HEK293 (cell line): Measurements from ENCODE around the gene NKD1.

Experiments
- CTCF ChIA-PET: fragments of 350-600 bp; formaldehyde crosslinking; extraction: SDS; loops from one replicate; lab custom pipeline; 2021; ENCODE audit warnings: antibody characterized with exemption; lab: Yijun Ruan, JAX
- POLR2A ChIA-PET: fragments of 300-600 bp; formaldehyde crosslinking; extraction: SDS; loops from one replicate; lab custom pipeline; 2020; ENCODE audit warnings: antibody characterized with exemption, inconsistent platforms; lab: Yijun Ruan, JAX
- H3K27ac ChIP-seq: fragments of 200-500 bp; sonication (Bioruptor generic); 2 replicates; pipeline ENCODE4 v1.5.1; 2014; ENCODE audit warnings: low read depth, low read length, control low read depth, inconsistent platforms; ENCODE audit errors: extremely low read depth
- H3K36me3 ChIP-seq, 2 experiments: fragments of 200-500 bp in 1 of 2; sonication (Bioruptor generic) in 1 of 2; 1 replicate in 1 of 2; 2 replicates in 1 of 2; pipeline ENCODE4 v1.5.1; 2014 to 2017; ENCODE audit warnings: inconsistent platforms in 2 of 2, low read length in 2 of 2; ENCODE audit not compliant: control insufficient read depth in 2 of 2, insufficient read depth in 1 of 2
- H3K4me1 ChIP-seq: fragments of 200-500 bp; sonication (Bioruptor generic); 2 replicates; pipeline ENCODE4 v1.5.1; 2014; ENCODE audit warnings: mild to moderate bottlenecking, low read length, inconsistent platforms; ENCODE audit not compliant: control insufficient read depth, insufficient read depth
- H3K4me3 ChIP-seq: 2 replicates; pipeline ENCODE4 v1.5.1; 2011; ENCODE audit warnings: low read depth, mild to moderate bottlenecking, control low read depth, low read length, moderate library complexity
- H3K9me3 ChIP-seq: fragments of 200-500 bp; sonication (Bioruptor generic); 2 replicates; pipeline ENCODE4 v1.5.1; 2014; ENCODE audit warnings: low read depth, low read length, inconsistent platforms; ENCODE audit not compliant: control insufficient read depth, insufficient read depth
- AEBP2 ChIP-seq: fragments of 450-650 bp; formaldehyde crosslinking; IDR thresholded peaks from 2 replicates; pipeline ENCODE4 v1.5.1; 2016; ENCODE audit warnings: missing biosample characterization, missing genetic modification characterization, borderline replicate concordance
- BCL11A ChIP-seq: fragments of 450-650 bp; formaldehyde crosslinking; IDR thresholded peaks from 2 replicates; pipeline ENCODE4 v1.5.1; 2016; ENCODE audit warnings: low read depth, missing biosample characterization, missing genetic modification characterization
- EGR2 ChIP-seq: fragments of 450-650 bp; formaldehyde crosslinking; IDR thresholded peaks from 2 replicates; pipeline ENCODE4 v1.5.1; 2016; ENCODE audit warnings: low read depth, missing biosample characterization, missing genetic modification characterization
- GFI1B ChIP-seq: fragments of 450-650 bp; formaldehyde crosslinking; IDR thresholded peaks from 2 replicates; pipeline ENCODE4 v1.5.1; 2016; ENCODE audit warnings: missing biosample characterization, missing genetic modification characterization
- HOXC10 ChIP-seq: sonication (generic); formaldehyde crosslinking; IDR thresholded peaks from 2 replicates; pipeline ENCODE4 v1.8.1; 2023; ENCODE audit warnings: mild to moderate bottlenecking, missing genetic modification reagents
- KLF1 ChIP-seq: fragments of 450-650 bp; formaldehyde crosslinking; IDR thresholded peaks from 2 replicates; pipeline ENCODE4 v1.5.1; 2016; ENCODE audit warnings: missing biosample characterization, missing genetic modification characterization
- KLF10 ChIP-seq: fragments of 450-650 bp; IDR thresholded peaks from 2 replicates; pipeline ENCODE4 v1.5.1; 2018; ENCODE audit warnings: missing biosample characterization, mild to moderate bottlenecking, missing genetic modification characterization
- MZF1 ChIP-seq: fragments of 450-650 bp; formaldehyde crosslinking; IDR thresholded peaks from 2 replicates; pipeline ENCODE4 v1.5.1; 2017; ENCODE audit warnings: missing biosample characterization, missing genetic modification characterization, borderline replicate concordance
- SCRT2 ChIP-seq: fragments of 450-650 bp; formaldehyde crosslinking; IDR thresholded peaks from 2 replicates; pipeline ENCODE4 v1.5.1; 2016; ENCODE audit warnings: missing biosample characterization, missing genetic modification characterization
- SETDB1 ChIP-seq: IDR thresholded peaks from one replicate; pipeline ENCODE4 v1.6.1; 2017; ENCODE audit warnings: mild to moderate bottlenecking, low read length, moderate library complexity, mixed read lengths; ENCODE audit not compliant: insufficient read length
- ZNF10 ChIP-seq: fragments of 450-650 bp; formaldehyde crosslinking; IDR thresholded peaks from 2 replicates; pipeline ENCODE4 v1.5.1; 2017; ENCODE audit warnings: missing biosample characterization, missing genetic modification characterization
- ZNF138 ChIP-seq: fragments of 450-650 bp; formaldehyde crosslinking; IDR thresholded peaks from 2 replicates; pipeline ENCODE4 v1.5.1; 2016; ENCODE audit warnings: missing biosample characterization, missing genetic modification characterization, borderline replicate concordance
- ZNF19 ChIP-seq: fragments of 450-650 bp; formaldehyde crosslinking; IDR thresholded peaks from 2 replicates; pipeline ENCODE4; 2016; ENCODE audit warnings: missing biosample characterization, missing genetic modification characterization, low read depth
- ZNF223 ChIP-seq: fragments of 450-650 bp; formaldehyde crosslinking; IDR thresholded peaks from 2 replicates; pipeline ENCODE4 v1.5.1; 2016; ENCODE audit warnings: missing biosample characterization, missing genetic modification characterization
- ZNF24 ChIP-seq: fragments of 450-650 bp; formaldehyde crosslinking; IDR thresholded peaks from 2 replicates; pipeline ENCODE4 v1.5.1; 2016; ENCODE audit warnings: missing biosample characterization, missing genetic modification characterization
- ZNF416 ChIP-seq: fragments of 450-650 bp; formaldehyde crosslinking; IDR thresholded peaks from 2 replicates; pipeline ENCODE4 v1.5.1; 2016; ENCODE audit warnings: missing biosample characterization, missing genetic modification characterization
- ZNF48 ChIP-seq: fragments of 450-650 bp; formaldehyde crosslinking; IDR thresholded peaks from 2 replicates; pipeline ENCODE4 v1.5.1; 2016; ENCODE audit warnings: missing biosample characterization, missing genetic modification characterization
- ZNF514 ChIP-seq: fragments of 450-650 bp; formaldehyde crosslinking; IDR thresholded peaks from 2 replicates; pipeline ENCODE4 v1.5.1; 2016; ENCODE audit warnings: missing biosample characterization, missing genetic modification characterization
- ZNF530 ChIP-seq: fragments of 450-650 bp; formaldehyde crosslinking; IDR thresholded peaks from 2 replicates; pipeline ENCODE4 v1.5.1; 2016; ENCODE audit warnings: low read depth, missing biosample characterization, missing genetic modification characterization
- ZNF624 ChIP-seq: fragments of 450-650 bp; formaldehyde crosslinking; IDR thresholded peaks from 2 replicates; pipeline ENCODE4 v1.5.1; 2017; ENCODE audit warnings: missing biosample characterization, missing genetic modification characterization
- ZNF692 ChIP-seq: fragments of 450-650 bp; formaldehyde crosslinking; IDR thresholded peaks from 2 replicates; pipeline ENCODE4 v1.5.1; 2016; ENCODE audit warnings: missing biosample characterization, missing genetic modification characterization
- ZXDB ChIP-seq: fragments of 450-650 bp; formaldehyde crosslinking; IDR thresholded peaks from 2 replicates; pipeline ENCODE4 v1.5.1; 2016; ENCODE audit warnings: missing biosample characterization, missing genetic modification characterization
- TF ChIP-seq, protein P1 (sequence below): fragments of 450-650 bp; formaldehyde crosslinking; IDR thresholded peaks from 2 replicates; pipeline ENCODE4 v1.5.1; 2016; ENCODE audit warnings: missing biosample characterization, missing genetic modification characterization
- TF ChIP-seq, protein P2 (sequence below): fragments of 450-650 bp; formaldehyde crosslinking; IDR thresholded peaks from 2 replicates; pipeline ENCODE4 v1.5.1; 2016; ENCODE audit warnings: missing biosample characterization, missing genetic modification characterization

Gene NKD1

GRCh38 chr16:50499254-50499653 lies 48.9 kb upstream of the NKD1 start (continued):
- no peak for TF ChIP-seq MZF1 (tag by site-specific recombination)
- no peak for TF ChIP-seq ZNF10 (tag by site-specific recombination)
- no peak for TF ChIP-seq ZNF416 (tag by site-specific recombination)
- no peak for TF ChIP-seq AEBP2 (tag by site-specific recombination)
- TF ChIP-seq BCL11A (tag by site-specific recombination): no peak
- no peak for TF ChIP-seq EGR2 (tag by site-specific recombination)
- no peak for TF ChIP-seq ZNF624
- no peak for TF ChIP-seq KLF10 (tag by site-specific recombination)
- TF ChIP-seq ZNF48 (tag by site-specific recombination): no peak
- TF ChIP-seq, protein P1, sequence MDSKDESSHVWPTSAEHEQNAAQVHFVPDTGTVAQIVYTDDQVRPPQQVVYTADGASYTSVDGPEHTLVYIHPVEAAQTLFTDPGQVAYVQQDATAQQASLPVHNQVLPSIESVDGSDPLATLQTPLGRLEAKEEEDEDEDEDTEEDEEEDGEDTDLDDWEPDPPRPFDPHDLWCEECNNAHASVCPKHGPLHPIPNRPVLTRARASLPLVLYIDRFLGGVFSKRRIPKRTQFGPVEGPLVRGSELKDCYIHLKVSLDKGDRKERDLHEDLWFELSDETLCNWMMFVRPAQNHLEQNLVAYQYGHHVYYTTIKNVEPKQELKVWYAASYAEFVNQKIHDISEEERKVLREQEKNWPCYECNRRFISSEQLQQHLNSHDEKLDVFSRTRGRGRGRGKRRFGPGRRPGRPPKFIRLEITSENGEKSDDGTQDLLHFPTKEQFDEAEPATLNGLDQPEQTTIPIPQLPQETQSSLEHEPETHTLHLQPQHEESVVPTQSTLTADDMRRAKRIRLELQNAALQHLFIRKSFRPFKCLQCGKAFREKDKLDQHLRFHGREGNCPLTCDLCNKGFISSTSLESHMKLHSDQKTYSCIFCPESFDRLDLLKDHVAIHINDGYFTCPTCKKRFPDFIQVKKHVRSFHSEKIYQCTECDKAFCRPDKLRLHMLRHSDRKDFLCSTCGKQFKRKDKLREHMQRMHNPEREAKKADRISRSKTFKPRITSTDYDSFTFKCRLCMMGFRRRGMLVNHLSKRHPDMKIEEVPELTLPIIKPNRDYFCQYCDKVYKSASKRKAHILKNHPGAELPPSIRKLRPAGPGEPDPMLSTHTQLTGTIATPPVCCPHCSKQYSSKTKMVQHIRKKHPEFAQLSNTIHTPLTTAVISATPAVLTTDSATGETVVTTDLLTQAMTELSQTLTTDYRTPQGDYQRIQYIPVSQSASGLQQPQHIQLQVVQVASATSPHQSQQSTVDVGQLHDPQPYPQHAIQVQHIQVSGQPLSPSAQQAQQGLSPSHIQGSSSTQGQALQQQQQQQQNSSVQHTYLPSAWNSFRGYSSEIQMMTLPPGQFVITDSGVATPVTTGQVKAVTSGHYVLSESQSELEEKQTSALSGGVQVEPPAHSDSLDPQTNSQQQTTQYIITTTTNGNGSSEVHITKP (tag by site-specific recombination): no peak
- no peak for TF ChIP-seq ZXDB
- TF ChIP-seq ZNF24: no peak

DNA sequence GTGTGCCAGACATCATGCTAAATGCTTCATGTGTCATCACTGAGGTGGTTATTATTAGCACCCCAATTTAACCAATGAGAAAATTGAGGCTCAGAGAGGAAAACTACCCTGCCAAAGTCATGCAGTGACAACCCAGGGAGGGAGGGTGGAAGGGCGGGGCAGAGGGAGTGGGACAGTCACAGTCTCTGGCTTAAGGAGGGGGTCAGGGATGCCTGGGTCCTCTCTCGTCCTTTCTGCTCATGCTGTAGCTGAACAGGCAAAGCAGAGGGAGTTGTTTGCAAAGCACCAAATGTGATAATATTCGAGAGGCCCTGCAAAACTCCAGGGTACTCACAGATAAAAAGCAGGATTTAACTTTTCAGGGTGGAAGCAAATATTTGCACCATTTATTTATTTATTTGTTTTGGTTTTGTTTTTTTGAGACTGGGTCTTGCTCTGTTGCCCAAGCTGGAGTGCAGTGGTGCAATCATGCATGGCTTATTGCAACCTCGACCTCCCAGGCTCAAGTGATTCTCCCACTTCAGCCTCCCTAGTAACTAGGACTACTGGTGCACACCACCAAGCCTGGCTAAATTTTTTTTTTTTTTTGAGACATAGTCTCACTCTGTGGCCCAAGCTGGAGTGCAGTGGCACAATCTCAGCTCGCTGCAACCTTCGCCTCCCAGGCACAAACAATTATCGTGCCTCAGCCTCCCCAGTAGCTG lies 47.9 kb upstream of the NKD1 start:
- H3K9me3 ChIP-seq: no peaks in the 10 kb centered on the region
- no peak overlapping the region for H3K4me3 ChIP-seq
- ChIA-PET CTCF (interaction anchor here (0.6 to 2.1 kb wide), 2 partner anchors 10 to 127 kb away, joined by 3 to 6 read pairs; no protein-coding TSS in a partner anchor), POLR2A (no interaction called here)
- H3K36me3 ChIP-seq: no peaks in the 10 kb centered on the region
- H3K27ac ChIP-seq: no peak overlapping the region
- H3K4me1 ChIP-seq: no peaks in the 10 kb centered on the region
- TF ChIP-seq EGR2 (tag by site-specific recombination): no peak
- TF ChIP-seq KLF1 (tag by site-specific recombination): no peak
- no peak for TF ChIP-seq ZNF19 (tag by site-specific recombination)
- TF ChIP-seq ZNF692 (tag by site-specific recombination): no peak
- no peak for TF ChIP-seq ZNF138
- no peak for TF ChIP-seq ZNF223 (tag by site-specific recombination)
- TF ChIP-seq HOXC10 (CRISPR knock-in tag): no peak
- no peak for TF ChIP-seq ZNF514
- no peak for TF ChIP-seq GFI1B (tag by site-specific recombination)
- no peak for TF ChIP-seq ZNF530 (tag by site-specific recombination)
- TF ChIP-seq SCRT2 (tag by site-specific recombination): no peak
- no peak for TF ChIP-seq SETDB1
- TF ChIP-seq, protein P2, sequence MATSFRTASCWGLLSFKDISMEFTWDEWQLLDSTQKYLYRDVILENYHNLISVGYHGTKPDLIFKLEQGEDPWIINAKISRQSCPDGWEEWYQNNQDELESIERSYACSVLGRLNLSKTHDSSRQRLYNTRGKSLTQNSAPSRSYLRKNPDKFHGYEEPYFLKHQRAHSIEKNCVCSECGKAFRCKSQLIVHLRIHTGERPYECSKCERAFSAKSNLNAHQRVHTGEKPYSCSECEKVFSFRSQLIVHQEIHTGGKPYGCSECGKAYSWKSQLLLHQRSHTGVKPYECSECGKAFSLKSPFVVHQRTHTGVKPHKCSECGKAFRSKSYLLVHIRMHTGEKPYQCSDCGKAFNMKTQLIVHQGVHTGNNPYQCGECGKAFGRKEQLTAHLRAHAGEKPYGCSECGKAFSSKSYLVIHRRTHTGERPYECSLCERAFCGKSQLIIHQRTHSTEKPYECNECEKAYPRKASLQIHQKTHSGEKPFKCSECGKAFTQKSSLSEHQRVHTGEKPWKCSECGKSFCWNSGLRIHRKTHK (tag by site-specific recombination): no peak
